ENCODE measurements around the gene LRRC74B.
A peak's percentile ranks its signal among the peaks of the same experiment; 100 is the strongest.
"Not testable (repeated sequence)": the region's sequence is repeated elsewhere in the genome, so short reads cannot be mapped to it uniquely, and the experiment has no call there.

Gene LRRC74B

DNA sequence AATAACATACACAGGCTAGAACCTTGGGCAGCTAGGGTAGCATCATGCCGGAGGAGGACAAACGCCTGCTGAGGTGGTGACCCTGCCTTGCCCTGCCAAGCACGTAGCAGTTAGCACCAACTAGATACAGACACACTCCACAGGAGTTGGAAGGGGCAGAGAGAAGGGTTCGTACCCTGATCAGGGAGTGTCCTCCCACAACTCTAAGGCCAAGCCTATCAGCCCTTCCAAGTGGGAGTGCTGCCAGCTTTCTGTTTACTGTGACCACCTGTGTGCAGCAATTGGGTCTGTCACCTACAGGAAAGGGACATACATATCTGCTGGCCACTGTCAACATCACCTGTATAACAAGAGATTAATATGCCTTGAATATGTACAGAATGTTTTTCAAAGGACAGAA is 42.0 kb upstream of the LRRC74B start:
- TF ChIP-seq EZH2phosphoT487 (conservative IDR thresholded peaks at IDR 0.05; ENCODE audit: low read length) = no peak
- TF ChIP-seq, protein P1, sequence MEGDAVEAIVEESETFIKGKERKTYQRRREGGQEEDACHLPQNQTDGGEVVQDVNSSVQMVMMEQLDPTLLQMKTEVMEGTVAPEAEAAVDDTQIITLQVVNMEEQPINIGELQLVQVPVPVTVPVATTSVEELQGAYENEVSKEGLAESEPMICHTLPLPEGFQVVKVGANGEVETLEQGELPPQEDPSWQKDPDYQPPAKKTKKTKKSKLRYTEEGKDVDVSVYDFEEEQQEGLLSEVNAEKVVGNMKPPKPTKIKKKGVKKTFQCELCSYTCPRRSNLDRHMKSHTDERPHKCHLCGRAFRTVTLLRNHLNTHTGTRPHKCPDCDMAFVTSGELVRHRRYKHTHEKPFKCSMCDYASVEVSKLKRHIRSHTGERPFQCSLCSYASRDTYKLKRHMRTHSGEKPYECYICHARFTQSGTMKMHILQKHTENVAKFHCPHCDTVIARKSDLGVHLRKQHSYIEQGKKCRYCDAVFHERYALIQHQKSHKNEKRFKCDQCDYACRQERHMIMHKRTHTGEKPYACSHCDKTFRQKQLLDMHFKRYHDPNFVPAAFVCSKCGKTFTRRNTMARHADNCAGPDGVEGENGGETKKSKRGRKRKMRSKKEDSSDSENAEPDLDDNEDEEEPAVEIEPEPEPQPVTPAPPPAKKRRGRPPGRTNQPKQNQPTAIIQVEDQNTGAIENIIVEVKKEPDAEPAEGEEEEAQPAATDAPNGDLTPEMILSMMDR (IDR thresholded peaks at IDR 0.05; ENCODE audit: insufficient read depth, low read length, poor library complexity, severe bottlenecking) = no peak
- Histone ChIP-seq H4K20me1 (ENCODE audit: low read depth, low read length) (no peaks in the 10 kb centered on the region), H3K27me3 (ENCODE audit: low read length) (no peaks in the 10 kb centered on the region), H3K4me2 (ENCODE audit: low read depth, low read length, poor library complexity, severe bottlenecking) (peak overlapping the region; percentile 90), H3K79me2 (ENCODE audit: insufficient read depth, low read length) (peaks cover 8% of the 10 kb centered on the region), H3K9me2 (replicated peaks; ENCODE audit: insufficient read depth, low read length) (no peaks in the 10 kb centered on the region), H3F3A (ENCODE audit: insufficient read depth) (no peaks in the 10 kb centered on the region), H3K36me3 (ENCODE audit: low read length) (no peaks in the 10 kb centered on the region), H3K9me3 (ENCODE audit: insufficient read depth, low read length) (no peaks in the 10 kb centered on the region), H3K27ac (ENCODE audit: low read depth, low read length) (no peak overlapping the region), H3K9ac (ENCODE audit: low read length) (no peak overlapping the region), H2AFZ (ENCODE audit: low read depth, low read length, severe bottlenecking) (no peak overlapping the region), H3K4me3 (ENCODE audit: insufficient read depth, low read length, poor library complexity, severe bottlenecking) (no peak overlapping the region)

DNA sequence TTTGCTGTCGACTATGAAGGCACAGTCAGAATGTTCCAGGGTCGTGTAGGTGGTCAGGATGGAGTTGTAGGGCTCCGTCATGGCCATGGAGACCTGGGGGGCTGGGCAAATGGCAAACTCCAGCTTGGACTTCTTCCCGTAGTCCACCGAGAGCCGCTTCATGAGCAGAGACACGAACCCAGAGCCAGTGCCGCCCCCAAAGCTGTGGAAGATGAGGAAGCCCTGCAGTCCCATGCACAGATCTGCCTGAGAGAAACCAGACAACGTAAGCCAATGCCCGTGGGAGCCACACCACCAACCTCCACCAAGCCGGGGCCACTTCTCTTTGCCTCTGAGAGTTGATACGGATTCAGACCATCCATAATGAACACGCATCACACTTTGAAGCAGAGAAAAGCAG is 36.5 kb upstream of the LRRC74B start:
- not testable (repeated sequence) for H3K27ac ChIP-seq (ENCODE audit: low read depth, low read length); H3K9me3 ChIP-seq (ENCODE audit: insufficient read depth, low read length); H3K4me2 ChIP-seq (ENCODE audit: low read depth, low read length, poor library complexity, severe bottlenecking); H2AFZ ChIP-seq (ENCODE audit: low read depth, low read length, severe bottlenecking); H4K20me1 ChIP-seq (ENCODE audit: low read depth, low read length); H3K4me3 ChIP-seq (ENCODE audit: insufficient read depth, low read length, poor library complexity, severe bottlenecking); H3K9ac ChIP-seq (ENCODE audit: low read length); H3K79me2 ChIP-seq (ENCODE audit: insufficient read depth, low read length); H3F3A ChIP-seq (ENCODE audit: insufficient read depth); H3K36me3 ChIP-seq (ENCODE audit: low read length); H3K27me3 ChIP-seq (ENCODE audit: low read length); H3K9me2 ChIP-seq (replicated peaks; ENCODE audit: insufficient read depth, low read length)

DNA sequence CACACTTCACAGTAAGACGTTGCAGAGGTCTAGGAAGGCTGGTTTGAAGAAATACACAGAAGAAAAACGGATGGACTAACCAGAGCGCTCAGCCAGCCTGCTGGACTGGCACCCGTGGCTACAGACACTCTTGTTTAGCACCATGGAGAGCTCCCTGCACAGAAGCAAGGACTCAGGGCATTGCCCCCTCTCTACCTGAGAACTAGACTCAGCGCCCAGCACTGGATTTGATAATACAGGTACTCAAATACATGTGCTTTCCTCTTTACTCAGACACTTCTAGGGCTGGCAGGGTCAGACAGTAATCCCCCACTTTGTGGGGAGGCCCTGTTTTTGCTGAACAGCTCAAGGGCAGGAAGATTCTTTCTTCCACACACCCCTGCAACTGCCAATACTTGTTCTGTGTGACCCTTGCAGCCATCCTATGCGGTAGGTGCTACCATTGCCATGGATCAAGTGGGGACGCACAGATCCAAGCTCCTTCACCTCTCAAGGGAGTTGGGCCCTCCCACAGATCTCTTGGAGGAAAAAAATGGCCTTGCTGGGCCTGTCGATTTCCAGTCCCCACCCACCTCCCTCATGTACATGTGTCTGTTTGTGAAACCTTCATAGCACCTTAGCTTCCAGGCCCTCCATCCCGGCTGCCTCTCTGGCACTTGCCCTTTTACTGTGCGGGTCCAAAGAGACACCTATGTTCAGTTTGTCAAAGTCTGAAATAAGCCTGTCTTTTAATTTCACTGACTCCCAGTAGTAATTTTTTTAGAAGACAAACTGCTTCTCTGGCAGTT is 35.9 kb upstream of the LRRC74B start:
- no peaks in the 10 kb centered on the region for H3F3A ChIP-seq (ENCODE audit: insufficient read depth)
- H3K79me2 ChIP-seq (ENCODE audit: insufficient read depth, low read length) = no peaks in the 10 kb centered on the region
- no peaks in the 10 kb centered on the region for H3K9me2 ChIP-seq (replicated peaks; ENCODE audit: insufficient read depth, low read length)
- H4K20me1 ChIP-seq (ENCODE audit: low read depth, low read length) = no peaks in the 10 kb centered on the region
- H3K27ac ChIP-seq (ENCODE audit: low read depth, low read length) = no peak overlapping the region
- TF ChIP-seq, protein P1 (IDR thresholded peaks at IDR 0.05; ENCODE audit: insufficient read depth, low read length, poor library complexity, severe bottlenecking) = no peak
- no peak for TF ChIP-seq EZH2phosphoT487 (conservative IDR thresholded peaks at IDR 0.05; ENCODE audit: low read length)
- H3K27me3 ChIP-seq (ENCODE audit: low read length) = no peaks in the 10 kb centered on the region
- H3K36me3 ChIP-seq (ENCODE audit: low read length) = no peaks in the 10 kb centered on the region
- H2AFZ ChIP-seq (ENCODE audit: low read depth, low read length, severe bottlenecking) = no peak overlapping the region
- H3K4me2 ChIP-seq (ENCODE audit: low read depth, low read length, poor library complexity, severe bottlenecking) = no peak overlapping the region
- no peak overlapping the region for H3K9ac ChIP-seq (ENCODE audit: low read length)
- no peaks in the 10 kb centered on the region for H3K9me3 ChIP-seq (ENCODE audit: insufficient read depth, low read length)
- no peak overlapping the region for H3K4me3 ChIP-seq (ENCODE audit: insufficient read depth, low read length, poor library complexity, severe bottlenecking)

DNA sequence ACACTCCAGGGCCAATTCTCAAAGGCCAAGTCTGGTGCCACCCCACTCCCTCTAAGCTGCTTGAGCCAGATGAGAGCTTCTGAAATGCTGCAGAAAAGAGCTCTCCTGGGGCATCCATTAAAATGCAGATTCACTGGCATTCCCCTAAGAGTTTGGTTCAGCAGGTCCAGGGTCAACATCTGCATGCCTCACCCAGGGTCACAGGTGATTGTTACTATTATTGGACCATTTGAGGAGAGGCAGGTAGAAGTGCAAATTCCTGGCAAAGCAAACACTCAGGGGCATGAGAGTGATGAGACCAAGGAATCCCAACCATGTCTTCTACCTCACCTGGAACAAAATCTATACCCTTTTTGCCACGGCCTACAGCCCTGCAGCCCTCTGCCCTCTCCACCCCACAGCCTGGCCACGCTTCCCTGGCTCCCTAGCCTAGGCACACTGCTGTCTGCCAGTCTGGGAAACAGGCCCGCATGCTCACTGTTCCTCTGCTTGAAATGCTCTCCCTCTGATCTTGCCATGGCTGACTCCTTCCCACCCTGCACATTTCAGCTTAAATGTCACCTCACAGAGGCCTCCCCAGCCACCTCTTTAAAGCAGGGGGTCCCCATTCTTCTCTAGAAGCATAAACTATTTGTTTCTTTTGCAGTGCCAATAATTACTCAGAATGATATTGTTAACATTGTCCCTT is 35.2 kb upstream of the LRRC74B start:
- H3F3A ChIP-seq (ENCODE audit: insufficient read depth) = no peaks in the 10 kb centered on the region
- no peak overlapping the region for H2AFZ ChIP-seq (ENCODE audit: low read depth, low read length, severe bottlenecking)
- no peaks in the 10 kb centered on the region for H3K36me3 ChIP-seq (ENCODE audit: low read length)
- no peaks in the 10 kb centered on the region for H4K20me1 ChIP-seq (ENCODE audit: low read depth, low read length)
- H3K9me3 ChIP-seq (ENCODE audit: insufficient read depth, low read length) = no peaks in the 10 kb centered on the region
- H3K27ac ChIP-seq (ENCODE audit: low read depth, low read length) = no peak overlapping the region
- no peak overlapping the region for H3K4me2 ChIP-seq (ENCODE audit: low read depth, low read length, poor library complexity, severe bottlenecking)
- H3K27me3 ChIP-seq (ENCODE audit: low read length) = no peaks in the 10 kb centered on the region
- no peak overlapping the region for H3K4me3 ChIP-seq (ENCODE audit: insufficient read depth, low read length, poor library complexity, severe bottlenecking)
- H3K79me2 ChIP-seq (ENCODE audit: insufficient read depth, low read length) = no peaks in the 10 kb centered on the region
- no peak overlapping the region for H3K9ac ChIP-seq (ENCODE audit: low read length)
- TF ChIP-seq, protein P1 (IDR thresholded peaks at IDR 0.05; ENCODE audit: insufficient read depth, low read length, poor library complexity, severe bottlenecking) = no peak
- TF ChIP-seq EZH2phosphoT487 (conservative IDR thresholded peaks at IDR 0.05; ENCODE audit: low read length) = no peak
- no peaks in the 10 kb centered on the region for H3K9me2 ChIP-seq (replicated peaks; ENCODE audit: insufficient read depth, low read length)
